GM18873 (cell line): ENCODE results near the gene CENPP.

Experiments
- ATAC-seq: cut with Tn5 transposase; IDR thresholded peaks from one replicate; pipeline ENCODE4 v1.9.1; 2021; ENCODE audit warnings: mild to moderate bottlenecking, moderate library complexity, moderate number of reproducible peaks; ENCODE audit not compliant: unreplicated experiment, low FRiP score

The CENPP gene

GRCh38 chr9:92647671-92648473 lies 322.1 kb downstream of the CENPP start:
- no peak for ATAC-seq

- ATAC-seq: no peak
Observed at GRCh38 chr9:92648474-92648971, 322.8 kb downstream of the CENPP start.

GRCh38 chr9:92649007-92649406 lies 323.3 kb downstream of the CENPP start:
- ATAC-seq: no peak

GRCh38 chr9:92650296-92650695 lies 324.5 kb downstream of the CENPP start:
- no peak for ATAC-seq

DNA sequence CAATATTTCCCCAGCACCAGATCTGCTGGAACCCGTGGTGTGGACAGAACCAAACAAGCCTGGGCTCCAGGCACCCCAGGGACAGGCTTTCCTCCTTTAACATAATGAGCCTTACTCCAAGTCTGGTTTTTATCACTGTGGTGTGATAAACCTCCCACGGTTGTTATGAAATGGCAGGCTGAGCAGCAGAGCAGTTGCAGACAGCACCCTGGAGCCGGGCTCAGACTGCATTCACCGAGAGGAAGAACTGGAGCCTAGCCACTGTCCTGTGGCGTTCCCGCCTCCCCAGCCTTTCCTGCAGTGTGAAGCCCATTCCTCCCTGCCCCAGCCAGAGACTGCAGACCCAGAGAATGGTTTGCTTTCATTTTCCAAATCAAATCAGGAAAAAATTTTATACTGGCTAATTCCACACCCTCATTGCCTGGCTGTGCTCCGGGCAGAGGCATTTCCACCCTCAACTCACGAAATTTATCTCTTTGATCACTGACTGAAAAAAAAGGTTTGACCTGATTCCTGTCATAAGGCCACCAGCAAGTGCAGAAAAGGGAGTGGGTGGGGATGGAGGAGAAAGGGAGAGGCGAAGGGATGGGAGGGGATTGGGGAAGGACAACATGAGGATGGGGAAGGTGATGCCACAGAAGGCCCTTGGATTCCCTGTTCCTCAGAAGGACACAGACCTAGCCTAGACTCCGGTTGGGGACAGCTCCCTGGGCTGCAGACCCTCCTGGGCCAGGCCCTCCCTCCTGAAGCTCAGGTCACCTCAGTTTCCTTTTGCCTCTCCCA lies 325.3 kb downstream of the CENPP start:
- ATAC-seq: no peak

DNA sequence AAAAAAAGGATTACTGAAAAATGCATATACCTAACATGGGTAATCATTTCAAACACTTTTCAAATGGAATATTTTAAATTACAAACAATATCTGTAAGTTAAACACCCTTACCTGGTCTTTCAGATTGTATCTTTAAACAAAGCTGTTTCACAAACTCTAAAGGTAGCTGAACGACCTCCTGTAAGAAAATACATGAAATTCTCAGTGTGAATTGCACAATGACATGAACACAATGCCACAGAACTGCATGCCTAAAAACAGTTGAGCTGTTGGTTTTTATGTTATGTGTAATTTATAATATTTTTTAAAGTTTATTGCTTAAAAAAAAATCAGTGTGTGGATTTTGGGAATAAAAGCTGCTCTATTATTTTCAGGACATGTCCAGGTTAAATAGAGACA lies 326.7 kb downstream of the CENPP start:
- no peak for ATAC-seq

- no peak for ATAC-seq
Observed at GRCh38 chr9:92654481-92655301, 328.9 kb downstream of the CENPP start.

DNA sequence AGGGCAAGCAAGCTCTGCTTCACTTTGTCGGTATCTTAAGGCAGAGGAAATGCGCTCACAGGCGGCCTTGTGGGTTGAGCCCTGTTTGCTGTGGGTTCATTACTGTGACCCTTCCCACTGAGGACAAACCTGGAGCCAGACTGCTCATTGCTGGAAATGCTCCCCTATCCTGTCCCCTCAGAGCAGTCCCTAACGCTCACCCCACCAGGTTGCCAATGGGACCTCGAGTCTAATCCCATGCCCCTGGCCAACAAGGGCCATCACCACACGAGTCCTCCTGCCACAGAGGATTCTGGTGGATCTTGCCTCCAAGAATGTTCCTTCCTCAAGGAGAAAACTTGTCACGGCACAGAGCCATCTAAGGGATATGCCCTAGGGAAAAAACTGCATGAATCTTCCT lies 329.6 kb downstream of the CENPP start:
- ATAC-seq: no peak

- ATAC-seq: no peak
Observed at GRCh38 chr9:92655896-92656536, 330.3 kb downstream of the CENPP start.

DNA sequence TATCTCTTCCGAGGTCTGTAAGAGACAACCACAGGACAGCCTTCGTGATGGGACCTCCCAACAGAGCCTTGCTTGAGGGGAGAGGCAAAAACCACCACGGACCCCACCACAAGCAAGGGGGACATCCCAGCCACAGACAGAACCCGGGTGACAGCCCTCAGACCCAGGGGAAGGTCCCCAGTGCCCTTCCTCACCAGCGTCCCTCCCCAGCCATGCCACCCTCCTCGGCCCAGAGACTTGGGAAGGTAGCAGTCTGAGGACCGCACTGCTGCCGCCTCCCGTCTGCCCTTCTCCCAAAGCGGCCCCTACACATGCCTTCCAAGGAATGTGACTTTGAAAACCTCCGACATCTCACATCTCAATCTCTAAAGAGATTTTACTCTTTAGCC lies 330.8 kb downstream of the CENPP start:
- ATAC-seq: no peak

DNA sequence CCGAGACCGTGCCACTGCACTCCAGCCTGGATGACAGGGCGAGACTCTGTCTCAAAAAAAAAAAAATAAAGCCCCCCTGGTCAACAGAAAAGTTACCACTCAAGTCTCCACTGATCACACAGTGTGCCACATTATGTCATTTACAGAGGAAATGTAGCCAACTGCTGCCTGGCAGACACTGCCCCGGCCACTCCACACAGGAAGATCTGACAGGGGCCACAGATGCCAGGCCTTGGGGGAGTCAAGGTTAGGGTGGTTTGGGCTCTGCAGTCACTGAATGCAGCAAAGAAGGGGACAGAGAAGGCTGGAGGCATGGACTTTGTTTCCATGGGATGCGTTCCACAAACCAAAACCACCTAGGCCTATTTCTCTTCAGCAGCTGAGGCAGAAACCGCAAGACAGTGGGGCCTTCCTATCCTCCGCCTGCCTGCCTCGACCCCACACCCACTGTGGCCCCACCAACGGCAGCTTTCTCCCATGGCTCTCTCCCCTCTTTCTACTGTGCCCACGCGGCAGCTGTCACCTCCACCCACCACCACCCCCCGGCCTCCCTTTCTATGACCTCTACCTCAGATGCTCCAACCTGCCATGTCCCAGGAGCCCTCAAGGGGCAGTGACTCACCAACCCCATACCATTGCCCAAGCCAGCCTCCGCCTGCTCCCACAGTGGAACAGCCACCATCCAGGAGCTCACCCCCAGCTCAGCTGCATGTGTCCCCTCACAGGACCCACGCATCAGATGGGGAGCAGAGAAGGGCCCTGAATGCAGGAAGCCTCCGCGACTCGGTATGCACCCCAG lies 331.7 kb downstream of the CENPP start:
- no peak for ATAC-seq

- ATAC-seq: no peak
Observed at GRCh38 chr9:92658176-92658575, 332.4 kb downstream of the CENPP start.

DNA sequence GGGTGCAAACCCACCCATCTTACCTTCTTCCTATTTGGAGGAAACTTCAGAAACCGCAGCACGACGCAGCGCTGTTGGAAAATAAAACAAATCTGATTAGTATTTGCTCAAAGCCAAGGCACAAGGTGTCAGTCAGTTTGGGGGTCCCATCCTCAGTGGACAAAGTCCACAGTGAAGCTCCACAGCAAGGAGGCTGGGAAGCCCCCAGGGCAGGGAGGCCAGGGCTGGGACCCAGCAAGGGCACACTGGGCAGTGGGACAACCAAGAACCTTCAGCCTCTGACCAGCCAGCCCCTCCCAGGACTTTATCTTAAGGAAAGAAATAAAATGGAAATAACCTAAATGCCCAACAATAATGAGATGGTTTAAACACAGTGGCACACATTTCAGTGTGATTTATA lies 332.9 kb downstream of the CENPP start:
- no peak for ATAC-seq

- no peak for ATAC-seq
Observed at GRCh38 chr9:92659601-92660000, 333.8 kb downstream of the CENPP start.

GRCh38 chr9:92660266-92660665 lies 334.5 kb downstream of the CENPP start:
- no peak for ATAC-seq

DNA sequence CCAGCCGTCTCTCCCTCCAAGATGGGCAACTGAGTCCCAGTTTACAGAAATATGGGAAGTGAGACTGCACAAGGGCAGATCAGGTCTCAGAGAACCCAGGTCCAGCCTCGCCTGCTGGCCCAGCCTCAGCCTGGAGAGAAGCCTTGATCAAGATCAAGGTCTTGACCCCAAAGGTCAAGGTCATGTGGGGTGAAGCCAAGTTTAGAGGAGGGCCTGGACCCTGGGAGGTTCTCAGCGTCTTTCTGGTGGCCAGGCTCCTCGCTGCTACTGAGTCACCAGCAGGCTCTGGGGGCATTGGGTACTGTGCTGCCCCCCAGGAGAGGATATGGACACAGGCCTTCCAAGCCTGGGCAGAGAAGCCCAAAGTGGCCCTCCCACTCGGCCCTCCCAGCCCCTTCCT lies 335.4 kb downstream of the CENPP start:
- ATAC-seq: no peak

DNA sequence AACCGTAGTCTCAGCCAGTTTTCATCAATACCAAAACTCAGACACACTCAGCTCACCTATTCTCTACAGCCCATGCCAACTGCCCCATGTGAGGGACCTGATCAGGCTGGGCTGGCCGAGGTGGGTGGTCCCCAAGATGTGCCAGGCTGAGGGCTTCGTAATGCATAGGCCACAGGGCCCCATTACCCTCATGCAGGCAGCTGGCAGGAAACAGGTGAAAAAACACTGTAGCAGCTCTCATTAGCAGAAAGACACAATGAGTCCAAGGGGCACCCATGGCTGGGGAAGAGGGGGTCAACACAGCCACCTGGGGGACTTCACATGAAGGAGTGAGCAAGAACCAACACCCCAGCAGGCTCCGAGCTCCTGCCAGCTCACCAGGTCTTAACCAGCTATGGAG lies 336.0 kb downstream of the CENPP start:
- ATAC-seq: no peak

DNA sequence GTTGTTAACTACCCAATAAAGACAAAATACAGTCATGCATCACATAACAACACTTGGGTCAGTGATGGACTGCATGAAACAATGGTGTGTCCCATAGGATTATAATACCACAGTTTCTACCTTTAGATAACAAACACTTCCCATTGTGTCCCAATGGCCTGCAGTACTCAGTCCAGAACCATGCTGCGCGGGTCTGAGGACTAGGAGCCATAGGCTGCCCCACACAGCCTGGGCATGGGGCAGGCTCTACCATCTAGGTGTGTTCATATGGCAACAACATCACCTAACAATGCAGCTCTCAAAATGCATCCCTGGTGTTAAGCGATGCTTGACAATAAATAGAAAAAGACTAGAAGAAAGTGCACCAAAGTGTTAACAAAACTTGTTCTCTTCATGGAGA lies 337.4 kb downstream of the CENPP start:
- ATAC-seq: no peak

GRCh38 chr9:92663951-92664350 lies 338.2 kb downstream of the CENPP start:
- ATAC-seq: no peak
